HepG2 (cell line): ENCODE results near the gene SPC24. TPM values are rescaled to one million over a fixed set of nuclear protein-coding genes. Genes with fewer than 3 reads are reported as not detected.

Source experiments
- ARID5B ChIP-seq: IDR thresholded peaks from 2 replicates; pipeline ENCODE4 v1.4.0; 2020; ENCODE audit warnings: mild to moderate bottlenecking, missing genetic modification reagents
- ARNT2 ChIP-seq: sonication (generic); formaldehyde crosslinking; IDR thresholded peaks from 2 replicates; pipeline ENCODE4 v1.8.0; 2022; ENCODE audit warnings: mild to moderate bottlenecking, low read depth, missing genetic modification reagents, moderate library complexity
- FOXO1 ChIP-seq: sonication (generic); formaldehyde crosslinking; IDR thresholded peaks from 2 replicates; pipeline ENCODE4 v1.4.0; 2020; ENCODE audit warnings: missing genetic modification reagents
- HIVEP1 ChIP-seq: sonication (generic); formaldehyde crosslinking; IDR thresholded peaks from 2 replicates; pipeline ENCODE4 v1.4.0; 2020; ENCODE audit warnings: mild to moderate bottlenecking, missing genetic modification reagents
- KLF6 ChIP-seq: IDR thresholded peaks from 2 replicates; pipeline ENCODE4 v1.8.0; 2016; ENCODE audit warnings: missing biosample characterization, missing genetic modification reagents
- MATR3 ChIP-seq: sonication (generic); formaldehyde crosslinking; IDR thresholded peaks from 2 replicates; pipeline ENCODE4 v1.4.0; 2020; ENCODE audit warnings: missing genetic modification reagents
- NFATC3 ChIP-seq: sonication (generic); formaldehyde crosslinking; IDR thresholded peaks from 2 replicates; pipeline ENCODE4 v1.5.1; 2020; ENCODE audit warnings: mild to moderate bottlenecking, missing genetic modification reagents
- NFE2 ChIP-seq: sonication (generic); formaldehyde crosslinking; IDR thresholded peaks from 2 replicates; pipeline ENCODE4 v1.4.0; 2020; ENCODE audit warnings: missing genetic modification reagents
- SIX4 ChIP-seq: sonication (generic); formaldehyde crosslinking; IDR thresholded peaks from 2 replicates; pipeline ENCODE4 v1.4.0; 2020; ENCODE audit warnings: missing genetic modification reagents
- SMAD9 ChIP-seq: sonication (generic); formaldehyde crosslinking; IDR thresholded peaks from 2 replicates; pipeline ENCODE4 v1.5.1; 2020; ENCODE audit warnings: mild to moderate bottlenecking, missing genetic modification reagents
- SMARCE1 ChIP-seq: fragments of 450-650 bp; IDR thresholded peaks from 2 replicates; pipeline ENCODE4 v1.6.1; 2017; ENCODE audit warnings: borderline replicate concordance
- SNRNP70 ChIP-seq: fragments of 200-400 bp; formaldehyde crosslinking; IDR thresholded peaks from 2 replicates; pipeline ENCODE4 v1.6.1; 2017; ENCODE audit warnings: mild to moderate bottlenecking, low read depth, low read length, moderate library complexity
- U2AF1 ChIP-seq: fragments of 200-400 bp; formaldehyde crosslinking; optimal IDR thresholded peaks from 2 replicates; pipeline ENCODE3; 2017; ENCODE audit warnings: mild to moderate bottlenecking, low read depth, low read length
- ZNF263 ChIP-seq: sonication (generic); formaldehyde crosslinking; IDR thresholded peaks from 2 replicates; pipeline ENCODE4 v1.4.0; 2020; ENCODE audit warnings: missing genetic modification reagents
- ZNF281 ChIP-seq: sonication (generic); formaldehyde crosslinking; IDR thresholded peaks from 2 replicates; pipeline ENCODE4 v1.4.0; 2020; ENCODE audit warnings: missing genetic modification reagents, borderline replicate concordance
- ZNF292 ChIP-seq: sonication (generic); formaldehyde crosslinking; IDR thresholded peaks from 2 replicates; pipeline ENCODE4 v1.8.1; 2022; ENCODE audit warnings: mild to moderate bottlenecking, low read depth, missing genetic modification reagents, borderline replicate concordance
- ZNF44 ChIP-seq: sonication (generic); formaldehyde crosslinking; IDR thresholded peaks from 2 replicates; pipeline ENCODE4 v1.5.1; 2020; ENCODE audit warnings: mild to moderate bottlenecking, missing genetic modification reagents
- ZNF510 ChIP-seq: sonication (generic); formaldehyde crosslinking; IDR thresholded peaks from 2 replicates; pipeline ENCODE4 v1.4.0; 2020; ENCODE audit warnings: low read depth, mild to moderate bottlenecking, missing genetic modification reagents
- ZNF547 ChIP-seq: sonication (generic); formaldehyde crosslinking; IDR thresholded peaks from 2 replicates; pipeline ENCODE4 v1.5.1; 2020; ENCODE audit warnings: mild to moderate bottlenecking, missing genetic modification reagents
- ZNF678 ChIP-seq: sonication (generic); formaldehyde crosslinking; IDR thresholded peaks from 2 replicates; pipeline ENCODE4 v1.4.0; 2020; ENCODE audit warnings: mild to moderate bottlenecking, missing genetic modification reagents
- polyA plus RNA-seq, 8 experiments: library from polyadenylated mRNA; depleted of rRNA in 3 of 8; stranded (reverse) in 7 of 8; unstranded in 1 of 8; fragments of >200 nt; fragmentation: Illumina TruSeq in 4 of 8; extraction: Trizol in 4 of 8; gene quantifications; 2 replicates each; pipeline versions ENCODE4 v1.2.1 to v1.2.3, GENCODE V29; 2011 to 2016; ENCODE audit warnings: low read depth in 4 of 8, missing spikeins in 1 of 8, mixed read lengths in 1 of 8; ENCODE audit not compliant: insufficient read depth in 1 of 8
- total RNA-seq, 5 experiments: library from RNA; depleted of rRNA; stranded (reverse); fragments of >200 nt; fragmentation: Illumina TruSeq; extraction: Trizol; gene quantifications; 2 replicates each; pipeline ENCODE4 v1.2.3, GENCODE V29; 2016; ENCODE audit warnings: low read depth in 1 of 5
- TF ChIP-seq, protein P1 (sequence below): sonication (generic); formaldehyde crosslinking; conservative IDR thresholded peaks from 2 replicates; pipeline ENCODE4 v1.4.0; 2020; ENCODE audit warnings: mild to moderate bottlenecking, missing genetic modification reagents, moderate library complexity

SPC24 gene
- total and polyA plus RNA-seq, 2 of the 13 experiments (the other 11 are each of a cell fraction or from before 2014, with no cell fraction given): 10.0 to 46.2 TPM

DNA sequence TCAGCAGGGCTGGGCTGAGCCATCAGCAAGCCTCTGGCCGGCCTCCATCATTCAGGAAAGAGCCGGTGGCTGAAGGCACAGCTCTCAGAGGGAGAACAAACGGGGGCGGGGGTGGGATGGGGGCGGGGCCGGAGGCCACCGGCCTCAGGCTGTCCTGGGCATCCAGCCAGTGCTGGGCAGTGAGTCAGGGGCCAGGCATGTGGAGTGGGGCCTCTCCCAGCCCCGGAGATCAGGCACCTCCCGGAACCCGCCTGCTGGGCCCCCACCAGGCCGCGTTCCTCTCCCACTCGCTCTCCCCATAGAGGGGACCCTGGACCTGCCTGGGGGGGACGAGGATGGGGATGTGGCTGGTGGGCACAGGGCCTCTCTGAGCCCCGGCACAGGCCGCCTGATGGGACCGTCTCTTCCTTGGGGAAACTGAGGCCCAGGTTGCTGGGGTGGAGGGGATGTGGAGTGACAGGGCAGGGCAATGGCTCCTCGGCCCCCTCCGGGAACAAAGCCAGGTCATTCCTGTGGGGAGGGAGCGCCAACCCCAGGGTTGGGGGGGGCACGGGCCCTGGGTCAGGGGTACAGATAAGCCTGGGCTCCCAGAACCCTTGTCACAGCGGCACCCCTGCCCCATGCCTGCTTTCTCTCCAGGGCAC, 12.9 kb downstream of the SPC24 start (continued):
- no peak for TF ChIP-seq ZNF510 (CRISPR knock-in tag)
- TF ChIP-seq SMAD9 (CRISPR knock-in tag): no peak
- TF ChIP-seq KLF6 (CRISPR knock-in tag): no peak; the same call in 1 of the 2 replicates
- TF ChIP-seq, protein P1, sequence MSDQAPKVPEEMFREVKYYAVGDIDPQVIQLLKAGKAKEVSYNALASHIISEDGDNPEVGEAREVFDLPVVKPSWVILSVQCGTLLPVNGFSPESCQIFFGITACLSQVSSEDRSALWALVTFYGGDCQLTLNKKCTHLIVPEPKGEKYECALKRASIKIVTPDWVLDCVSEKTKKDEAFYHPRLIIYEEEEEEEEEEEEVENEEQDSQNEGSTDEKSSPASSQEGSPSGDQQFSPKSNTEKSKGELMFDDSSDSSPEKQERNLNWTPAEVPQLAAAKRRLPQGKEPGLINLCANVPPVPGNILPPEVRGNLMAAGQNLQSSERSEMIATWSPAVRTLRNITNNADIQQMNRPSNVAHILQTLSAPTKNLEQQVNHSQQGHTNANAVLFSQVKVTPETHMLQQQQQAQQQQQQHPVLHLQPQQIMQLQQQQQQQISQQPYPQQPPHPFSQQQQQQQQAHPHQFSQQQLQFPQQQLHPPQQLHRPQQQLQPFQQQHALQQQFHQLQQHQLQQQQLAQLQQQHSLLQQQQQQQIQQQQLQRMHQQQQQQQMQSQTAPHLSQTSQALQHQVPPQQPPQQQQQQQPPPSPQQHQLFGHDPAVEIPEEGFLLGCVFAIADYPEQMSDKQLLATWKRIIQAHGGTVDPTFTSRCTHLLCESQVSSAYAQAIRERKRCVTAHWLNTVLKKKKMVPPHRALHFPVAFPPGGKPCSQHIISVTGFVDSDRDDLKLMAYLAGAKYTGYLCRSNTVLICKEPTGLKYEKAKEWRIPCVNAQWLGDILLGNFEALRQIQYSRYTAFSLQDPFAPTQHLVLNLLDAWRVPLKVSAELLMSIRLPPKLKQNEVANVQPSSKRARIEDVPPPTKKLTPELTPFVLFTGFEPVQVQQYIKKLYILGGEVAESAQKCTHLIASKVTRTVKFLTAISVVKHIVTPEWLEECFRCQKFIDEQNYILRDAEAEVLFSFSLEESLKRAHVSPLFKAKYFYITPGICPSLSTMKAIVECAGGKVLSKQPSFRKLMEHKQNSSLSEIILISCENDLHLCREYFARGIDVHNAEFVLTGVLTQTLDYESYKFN (CRISPR knock-in tag): peak; percentile 83
- TF ChIP-seq ZNF547 (CRISPR knock-in tag): 0 out of 2 replicates have a peak, but pooled peaks have one; percentile 67
- peak; percentile 54 for TF ChIP-seq ARID5B
- no peak for TF ChIP-seq MATR3
- no peak for TF ChIP-seq U2AF1
- peak; percentile 34; the same call in 1 of the 2 replicates for TF ChIP-seq HIVEP1 (CRISPR knock-in tag)
- peak; percentile 40; the same call in 1 of the 2 replicates for TF ChIP-seq ZNF292 (CRISPR knock-in tag)
- no peak for TF ChIP-seq ZNF263
- no peak for TF ChIP-seq SNRNP70
- TF ChIP-seq NFE2 (CRISPR knock-in tag): no peak
- no peak for TF ChIP-seq ZNF678 (CRISPR knock-in tag)
- no peak for TF ChIP-seq SMARCE1
- TF ChIP-seq SIX4 (CRISPR knock-in tag): no peak
- peak; percentile 42; the same call in 1 of the 2 replicates for TF ChIP-seq ZNF281
- TF ChIP-seq ARNT2: peak; percentile 43
- no peak; the same call in 1 of the 2 replicates for TF ChIP-seq FOXO1 (CRISPR knock-in tag)
- 0 out of 2 replicates have a peak, but pooled peaks have one; percentile 23 for TF ChIP-seq ZNF44 (CRISPR knock-in tag)
- TF ChIP-seq NFATC3: no peak
